ENCODE measurements around the gene DHRSX.
"Not testable (repeated sequence)": the region's sequence is repeated elsewhere in the genome, so short reads cannot be mapped to it uniquely, and the experiment has no call there.

DHRSX gene

DNA sequence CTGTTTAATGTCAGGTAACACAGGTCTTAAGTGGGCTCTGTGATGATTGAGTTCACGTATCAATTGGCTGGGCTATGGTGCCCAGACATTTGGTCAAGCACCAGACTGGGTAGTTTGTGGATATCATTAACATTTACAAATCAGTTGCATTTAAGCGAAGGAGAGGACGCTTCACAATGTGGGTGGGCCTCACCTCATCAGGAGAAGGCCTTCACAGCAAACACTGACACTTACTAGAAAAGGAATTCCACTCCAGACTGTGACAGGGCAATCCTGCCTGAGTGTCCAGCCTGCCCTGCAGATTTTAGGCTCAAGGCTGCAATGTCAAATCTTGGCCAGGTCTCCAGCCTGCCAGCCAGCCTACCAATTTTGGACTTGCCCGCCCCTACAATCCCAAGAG lies 270.3 kb downstream of the DHRSX start:
- in situ Hi-C loops (cut with HindIII; ENCODE audit: low sequenced_read_pairs) = no loop called here

DNA sequence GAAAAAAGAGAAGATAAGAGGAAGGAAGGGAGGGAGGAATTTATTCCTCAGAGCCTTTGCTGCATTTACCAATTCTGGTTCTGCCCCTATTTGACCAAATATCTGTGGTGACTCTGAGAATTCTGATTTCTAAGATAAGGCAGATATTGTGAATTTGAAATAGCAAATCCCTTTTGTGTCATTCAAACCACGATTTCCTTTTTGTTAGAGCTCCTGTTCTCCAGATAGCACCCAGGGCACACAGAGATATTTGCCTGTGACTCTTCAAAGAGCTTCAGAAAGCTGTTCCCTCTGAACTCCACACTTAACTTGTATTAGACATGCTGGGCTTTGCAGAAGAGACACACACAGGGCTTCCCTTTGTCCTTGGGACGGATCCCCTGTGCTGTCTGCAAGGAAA lies 272.2 kb downstream of the DHRSX start:
- in situ Hi-C loops (cut with HindIII; ENCODE audit: low sequenced_read_pairs) = no loop called here

DNA sequence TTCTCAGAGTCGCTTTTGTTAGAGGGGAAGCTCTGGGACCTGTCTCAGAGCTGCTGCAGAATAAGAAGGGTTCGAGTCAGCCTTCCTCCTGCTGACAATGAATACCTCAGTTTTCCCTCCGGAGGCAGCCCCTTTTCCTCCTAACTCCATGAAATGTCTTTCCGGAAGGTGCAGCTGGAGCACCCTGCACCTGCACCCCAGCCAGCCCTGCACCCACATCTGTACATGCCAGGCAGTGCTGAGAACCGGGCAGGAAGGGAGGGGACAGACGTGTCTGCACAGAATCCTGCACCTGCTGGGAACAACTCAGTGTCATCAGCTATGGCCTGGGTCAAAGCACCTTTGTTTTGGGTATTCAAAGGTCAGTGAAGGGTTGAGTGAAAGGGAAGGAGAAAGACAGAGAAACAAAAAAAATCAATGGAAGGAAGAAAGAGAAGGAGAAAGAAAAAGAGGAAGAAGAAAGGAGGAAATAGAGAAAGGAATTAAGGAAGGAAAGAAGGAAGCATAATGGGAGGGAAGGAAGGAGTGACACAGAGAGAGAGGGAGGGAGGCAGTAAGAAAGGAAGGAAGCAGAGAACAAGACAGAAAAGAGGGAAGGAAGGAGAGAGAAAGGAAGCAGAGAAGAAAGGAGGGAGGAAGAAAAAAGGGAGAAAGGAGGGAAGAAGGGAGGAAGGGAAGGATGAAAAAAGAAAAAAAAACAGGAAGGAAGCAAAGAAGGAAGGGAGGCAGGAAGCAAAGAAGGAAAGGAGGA lies 273.7 kb downstream of the DHRSX start:
- in situ Hi-C loops (cut with HindIII; ENCODE audit: low sequenced_read_pairs) = no loop called here

DNA sequence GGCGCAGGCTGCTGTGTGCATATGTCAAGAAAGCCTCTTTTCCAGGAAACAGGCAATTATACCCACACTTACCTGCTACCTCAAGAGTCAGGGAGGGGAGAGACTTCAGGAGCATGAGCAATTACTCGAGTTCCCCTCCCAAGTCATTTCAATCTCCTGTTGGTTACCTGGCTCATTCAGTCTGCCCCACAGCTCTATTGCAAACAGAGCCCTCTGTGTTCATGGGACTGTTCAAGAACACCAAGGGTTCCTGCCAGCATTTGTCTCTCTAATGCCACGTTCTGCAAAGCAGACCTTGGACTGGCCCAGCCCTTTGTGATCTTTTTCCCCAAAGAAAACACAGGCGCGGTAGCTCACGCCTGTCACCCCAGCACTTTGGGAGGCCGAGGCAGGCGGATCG lies 274.6 kb downstream of the DHRSX start:
- in situ Hi-C loops (cut with HindIII; ENCODE audit: low sequenced_read_pairs) = no loop called here

DNA sequence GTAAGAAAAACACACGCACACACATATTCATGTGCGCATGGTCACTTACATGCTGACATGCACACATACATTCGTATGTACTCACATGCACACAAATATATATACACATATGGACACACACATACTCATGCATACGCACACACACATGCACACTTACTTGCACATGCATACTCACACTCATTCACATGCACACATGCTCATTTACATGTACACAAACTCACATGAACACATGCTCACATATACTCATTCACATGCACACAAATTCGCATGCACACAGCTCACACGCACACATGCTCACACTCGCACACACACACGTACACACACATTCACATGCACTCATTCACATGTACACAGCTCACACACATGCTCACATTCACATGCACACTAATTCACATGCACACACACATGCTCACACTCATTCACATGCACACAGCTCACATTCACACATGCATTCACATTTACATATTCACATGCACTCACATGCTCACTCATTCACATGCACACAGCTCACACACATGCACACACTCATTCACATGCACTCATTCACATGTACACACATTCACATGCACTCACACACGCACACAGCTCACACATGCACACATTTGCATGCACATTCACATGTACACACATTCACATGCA lies 276.1 kb downstream of the DHRSX start:
- in situ Hi-C loops (cut with HindIII; ENCODE audit: low sequenced_read_pairs) = no loop called here

DNA sequence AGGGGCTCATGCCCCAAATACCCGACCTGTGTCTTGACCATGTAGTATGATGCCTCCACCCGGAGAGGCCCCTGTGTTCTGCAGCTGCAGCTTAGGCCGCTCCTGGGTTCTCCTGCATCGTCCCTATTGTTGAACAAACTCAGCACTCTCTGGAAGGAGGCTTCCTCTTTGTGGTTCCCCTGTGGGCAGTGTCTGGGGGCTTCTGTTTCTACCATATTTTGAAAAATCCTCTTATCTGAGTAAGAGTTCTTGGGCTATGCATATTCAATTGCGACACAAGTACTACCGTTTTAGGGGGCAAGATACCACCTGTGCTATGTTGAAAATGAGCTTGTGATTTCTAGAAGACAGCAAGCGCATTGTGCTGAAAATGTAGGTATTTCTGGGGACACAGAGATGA lies 276.6 kb downstream of the DHRSX start:
- in situ Hi-C loops (cut with HindIII; ENCODE audit: low sequenced_read_pairs) = no loop called here

DNA sequence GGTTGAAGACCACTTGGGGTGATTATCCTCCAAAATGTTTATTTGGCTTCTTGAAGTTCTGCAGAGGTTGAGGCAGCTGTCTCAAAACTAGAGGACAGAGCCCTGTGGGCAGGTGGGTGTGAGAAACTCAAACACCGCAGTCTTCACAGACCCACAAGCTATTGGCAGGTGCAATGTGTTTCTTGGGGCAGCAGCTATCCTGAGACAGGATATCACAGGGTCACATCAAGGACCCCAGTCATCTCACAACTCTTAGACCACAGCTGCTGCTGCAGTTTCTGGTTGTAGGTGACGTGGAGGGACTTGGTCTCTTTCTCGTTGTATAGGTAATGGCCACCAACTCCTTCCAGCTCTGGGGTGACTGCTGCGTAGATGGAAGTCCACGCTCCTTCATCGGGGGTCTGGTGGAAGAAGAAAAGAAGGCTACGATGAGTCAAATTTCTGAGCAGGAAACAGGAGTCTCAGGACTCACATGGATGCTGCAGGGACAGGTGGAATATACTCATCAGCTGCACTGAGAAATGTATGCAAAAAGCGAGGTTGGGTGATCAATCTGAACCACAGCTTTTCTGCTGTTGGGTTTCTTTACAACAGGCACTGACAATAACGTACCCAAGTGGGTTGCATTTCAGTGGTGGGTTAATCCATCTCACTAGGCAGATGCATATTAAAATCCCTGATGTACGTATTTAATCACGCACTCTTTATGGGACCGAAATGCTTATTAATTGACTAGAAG lies 279.8 kb downstream of the DHRSX start:
- in situ Hi-C loops (cut with HindIII; ENCODE audit: low sequenced_read_pairs) = no loop called here

DNA sequence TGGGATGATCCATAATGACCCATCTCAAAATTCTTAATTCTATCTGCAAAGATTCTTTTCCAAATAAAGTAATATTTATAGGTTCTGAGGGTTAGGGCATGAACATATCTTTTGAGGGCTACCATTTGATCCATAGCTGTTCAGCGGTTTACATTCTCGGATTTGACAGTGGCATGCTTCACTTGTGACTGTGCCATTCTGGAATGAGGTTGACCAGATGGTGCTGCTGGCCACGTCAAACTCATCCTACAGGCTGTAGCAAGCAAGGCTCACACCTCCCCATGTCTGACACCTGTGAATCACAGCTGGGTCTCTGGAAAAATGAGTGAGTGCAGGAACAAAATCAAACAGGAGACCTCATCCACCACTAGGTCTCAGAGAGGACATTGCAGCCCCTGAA lies 280.5 kb downstream of the DHRSX start:
- in situ Hi-C loops (cut with HindIII; ENCODE audit: low sequenced_read_pairs) = no loop called here

DNA sequence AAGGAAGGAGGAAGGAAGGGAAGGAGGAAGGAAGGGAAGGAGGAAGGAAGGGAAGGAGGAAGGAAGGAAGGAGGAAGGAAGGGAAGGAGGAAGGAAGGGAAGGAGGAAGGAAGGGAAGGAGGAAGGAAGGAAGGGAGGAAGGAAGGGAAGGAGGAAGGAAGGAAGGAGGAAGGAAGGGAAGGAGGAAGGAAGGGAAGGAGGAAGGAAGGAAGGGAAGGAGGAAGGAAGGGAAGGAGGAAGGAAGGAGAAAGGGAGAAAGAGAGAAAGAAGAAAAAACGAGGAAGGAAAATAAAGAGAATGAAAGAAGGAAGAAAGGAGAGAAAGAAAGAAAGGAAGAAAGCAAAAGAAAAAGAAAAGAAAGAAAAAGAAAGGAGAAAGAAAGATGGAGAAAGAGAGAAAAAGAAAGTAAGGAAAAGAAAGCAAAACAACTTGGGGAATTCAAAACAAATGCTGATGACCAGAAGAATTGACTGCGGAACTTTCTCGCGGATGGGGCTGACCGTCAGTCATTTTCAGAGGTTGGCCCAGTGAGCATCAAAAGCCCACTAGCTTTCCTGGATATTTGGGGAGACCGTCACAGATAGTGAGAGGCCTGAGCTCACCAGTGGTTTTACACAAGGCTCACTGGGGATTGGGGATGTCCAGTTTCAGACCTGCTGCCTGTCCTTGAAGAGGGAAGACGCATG lies 286.5 kb downstream of the DHRSX start:
- in situ Hi-C loops (cut with HindIII; ENCODE audit: low sequenced_read_pairs) = not testable (repeated sequence)

DNA sequence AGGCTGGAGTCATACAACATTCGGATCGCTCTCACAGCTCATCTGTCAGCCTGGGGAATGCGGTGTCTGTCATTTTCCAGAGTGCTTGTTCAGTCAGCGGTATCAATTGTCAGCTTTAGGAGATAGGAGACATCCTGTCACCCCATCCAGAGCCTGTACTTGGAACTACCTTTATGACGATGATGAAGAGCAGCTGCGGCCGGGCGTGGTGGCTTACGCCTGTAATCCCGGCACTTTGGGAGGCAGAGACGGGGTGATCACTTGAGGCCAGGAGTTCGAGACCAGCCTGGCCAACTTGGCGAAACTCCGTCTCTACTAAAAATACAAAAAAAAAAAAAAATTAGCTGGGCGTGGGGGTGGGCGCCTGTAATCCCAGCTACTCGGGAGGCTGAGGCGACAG lies 289.1 kb downstream of the DHRSX start:
- in situ Hi-C loops (cut with HindIII; ENCODE audit: low sequenced_read_pairs) = not testable (repeated sequence)

DNA sequence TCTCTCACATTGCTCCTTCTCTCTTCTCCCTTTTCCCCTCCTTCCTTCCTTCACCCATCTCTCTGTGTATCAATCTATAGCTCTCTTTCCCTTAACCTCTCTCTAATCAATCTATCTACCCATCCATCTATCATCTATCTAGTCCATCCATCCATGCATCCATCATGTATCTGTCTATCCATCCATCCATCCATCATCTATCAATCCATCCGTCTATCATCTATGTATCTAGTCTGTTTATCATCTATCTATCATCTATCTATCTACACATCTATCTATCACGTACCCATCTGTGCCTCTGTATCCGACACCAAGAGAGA lies 307.5 kb downstream of the DHRSX start:
- in situ Hi-C loops (cut with HindIII; ENCODE audit: low sequenced_read_pairs) = no loop called here

DNA sequence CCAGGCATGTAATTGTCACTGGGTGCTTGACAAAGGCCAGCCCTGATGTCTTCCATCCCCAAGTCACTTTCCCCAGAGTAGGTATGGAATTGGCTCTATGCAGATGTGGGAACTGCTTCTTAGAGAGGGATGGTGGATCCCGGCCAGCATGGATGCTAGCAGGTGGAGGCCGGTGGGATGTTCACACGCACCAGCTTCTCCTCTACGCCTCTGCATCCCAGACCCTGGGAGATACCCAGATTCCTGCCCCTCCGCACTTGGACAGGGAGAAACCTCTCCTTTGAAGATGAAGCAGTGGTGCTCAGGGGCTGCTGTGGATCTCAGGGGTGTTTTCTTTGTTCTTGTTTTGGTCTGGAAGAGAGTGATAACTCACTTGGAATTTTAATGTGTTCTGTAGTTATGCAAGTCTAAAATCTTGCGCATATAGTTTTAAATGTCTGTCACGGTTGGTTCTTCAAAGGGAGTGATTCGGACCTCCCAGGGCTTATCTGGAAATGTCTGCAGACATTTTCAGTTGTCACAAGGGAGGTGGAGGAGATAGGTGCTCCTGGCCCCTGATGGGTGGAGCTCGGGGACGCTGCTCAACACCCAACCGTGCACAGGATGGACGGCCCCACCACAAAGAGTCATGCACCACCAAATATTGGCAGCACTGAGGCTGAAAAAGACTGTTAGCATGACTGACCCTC lies 308.0 kb downstream of the DHRSX start:
- in situ Hi-C loops (cut with HindIII; ENCODE audit: low sequenced_read_pairs) = no loop called here

DNA sequence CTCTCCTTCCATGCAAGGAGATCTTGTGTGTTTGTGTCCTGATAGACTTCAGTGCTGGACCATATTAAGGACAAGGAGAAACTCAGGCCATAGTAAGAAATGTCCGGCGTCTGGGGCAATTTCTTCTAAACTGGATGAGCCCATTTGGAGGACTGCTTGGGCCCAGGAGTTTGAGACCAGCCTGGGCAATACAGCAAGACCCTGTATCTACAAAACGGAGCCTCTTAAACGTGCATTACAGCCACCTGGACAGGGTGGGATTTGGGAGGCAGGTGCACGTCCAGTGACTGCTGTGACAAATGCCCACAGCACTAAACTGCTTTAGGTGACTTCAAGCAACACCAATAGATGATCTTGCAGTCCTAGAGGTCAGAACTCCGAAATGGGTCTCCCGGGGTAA lies 311.9 kb downstream of the DHRSX start:
- in situ Hi-C loops (cut with HindIII; ENCODE audit: low sequenced_read_pairs) = no loop called here

DNA sequence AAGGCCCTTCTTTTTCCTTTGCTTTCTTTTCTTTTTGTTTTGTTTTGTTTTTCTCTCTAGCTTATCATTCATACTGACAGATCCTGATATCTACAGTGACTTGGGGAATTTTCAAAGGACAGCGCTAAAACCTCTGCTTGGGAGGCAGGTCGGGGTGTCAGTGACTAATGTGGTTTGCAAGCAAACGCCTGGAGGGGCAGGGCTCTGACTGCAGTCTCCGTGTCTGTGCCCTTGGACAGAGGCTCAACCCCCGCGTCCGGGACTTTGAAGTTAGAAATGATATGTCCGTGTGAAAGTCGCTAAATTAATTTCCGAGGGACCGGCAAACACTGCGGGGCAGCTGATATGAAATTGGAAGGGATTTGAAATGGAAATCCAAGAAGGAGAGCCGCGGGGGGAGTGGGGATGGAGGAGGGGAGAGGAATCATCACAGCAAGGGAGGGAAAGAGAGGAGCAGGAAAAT lies 312.4 kb downstream of the DHRSX start:
- in situ Hi-C loops (cut with HindIII; ENCODE audit: low sequenced_read_pairs) = no loop called here

DNA sequence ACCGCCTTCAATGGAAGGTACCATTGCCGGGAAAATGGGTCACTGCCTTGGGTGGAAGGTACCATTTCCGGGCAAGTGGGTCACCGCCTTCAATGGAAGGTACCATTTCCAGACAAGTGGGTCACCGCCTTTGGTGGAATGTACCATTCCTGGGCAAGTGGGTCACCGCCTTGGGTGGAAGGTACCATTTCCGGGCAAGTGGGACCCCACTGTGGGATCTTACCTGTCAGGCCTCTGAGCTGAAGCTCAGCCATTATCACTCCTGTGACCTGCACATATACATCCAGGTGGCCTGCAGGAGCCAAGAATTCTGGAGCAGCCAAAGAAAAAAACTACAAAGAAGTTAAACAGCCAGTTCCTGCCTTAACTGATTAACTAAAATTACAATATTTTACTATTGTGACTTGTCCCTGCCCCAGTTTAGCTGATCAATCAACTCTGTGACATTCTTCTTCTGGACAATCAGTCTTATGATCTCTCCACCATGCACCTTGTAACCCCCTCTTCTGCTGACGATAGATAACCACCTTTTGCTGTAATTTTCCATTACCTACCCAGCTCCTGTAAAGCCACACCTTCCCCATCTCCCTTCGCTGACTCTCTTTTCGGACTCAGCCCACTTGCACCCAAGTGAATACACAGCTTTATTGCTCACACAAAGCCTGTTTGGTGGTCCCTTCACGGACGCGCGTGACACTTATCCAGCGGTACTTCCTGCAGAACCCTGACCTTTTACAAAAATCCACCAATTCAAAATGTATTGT lies 313.2 kb downstream of the DHRSX start:
- in situ Hi-C loops (cut with HindIII; ENCODE audit: low sequenced_read_pairs) = no loop called here

DNA sequence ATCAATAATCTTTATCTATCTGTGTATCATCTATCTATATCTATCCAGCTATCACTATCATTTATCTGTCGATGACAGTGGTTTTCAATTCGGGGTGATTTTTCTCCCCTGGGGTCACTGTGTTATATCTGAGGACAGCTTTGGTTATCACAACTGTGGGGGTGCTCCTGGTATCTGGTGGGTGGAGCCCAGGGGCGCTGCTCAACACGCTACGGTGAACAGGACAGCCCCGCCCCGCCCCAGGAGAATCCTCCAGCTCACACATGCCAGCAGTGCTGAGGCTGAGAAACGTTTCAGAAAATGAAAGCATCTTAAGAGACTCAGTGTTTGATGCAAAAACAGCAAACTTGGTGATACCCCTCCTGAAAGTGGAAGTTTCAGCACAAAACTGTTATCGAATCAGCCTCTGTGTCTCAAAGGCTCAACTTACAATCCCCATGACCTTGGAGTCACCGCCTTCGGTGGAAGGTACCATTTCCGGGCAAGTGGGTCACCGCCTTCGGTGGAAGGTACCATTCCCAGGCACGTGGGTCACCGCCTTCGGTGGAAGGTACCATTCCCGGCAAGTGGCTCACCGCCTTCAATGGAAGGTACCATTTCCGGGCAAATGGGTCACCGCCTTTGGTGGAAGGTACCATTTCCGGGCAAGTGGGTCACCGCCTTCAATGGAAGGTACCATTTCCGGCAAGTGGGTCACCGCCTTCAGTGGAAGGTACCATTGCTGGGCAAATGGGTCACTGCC lies 315.3 kb downstream of the DHRSX start:
- in situ Hi-C loops (cut with HindIII; ENCODE audit: low sequenced_read_pairs) = no loop called here

DNA sequence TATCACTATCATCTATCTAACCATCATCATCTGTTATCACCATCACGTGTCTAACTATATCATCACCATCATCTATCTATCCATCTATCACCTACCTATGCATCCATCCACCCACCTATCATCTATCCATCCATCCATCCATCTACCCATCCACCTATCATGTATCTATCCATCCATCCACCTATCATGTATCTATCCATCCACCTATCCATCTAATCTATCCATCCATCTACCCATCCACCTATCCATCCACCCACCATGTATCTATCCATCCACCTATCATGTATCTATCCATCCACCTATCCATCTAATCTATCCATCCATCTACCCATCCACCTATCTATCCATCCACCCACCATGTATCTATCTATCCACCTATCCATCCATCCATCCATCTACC lies 316.7 kb downstream of the DHRSX start:
- in situ Hi-C loops (cut with HindIII; ENCODE audit: low sequenced_read_pairs) = no loop called here

DNA sequence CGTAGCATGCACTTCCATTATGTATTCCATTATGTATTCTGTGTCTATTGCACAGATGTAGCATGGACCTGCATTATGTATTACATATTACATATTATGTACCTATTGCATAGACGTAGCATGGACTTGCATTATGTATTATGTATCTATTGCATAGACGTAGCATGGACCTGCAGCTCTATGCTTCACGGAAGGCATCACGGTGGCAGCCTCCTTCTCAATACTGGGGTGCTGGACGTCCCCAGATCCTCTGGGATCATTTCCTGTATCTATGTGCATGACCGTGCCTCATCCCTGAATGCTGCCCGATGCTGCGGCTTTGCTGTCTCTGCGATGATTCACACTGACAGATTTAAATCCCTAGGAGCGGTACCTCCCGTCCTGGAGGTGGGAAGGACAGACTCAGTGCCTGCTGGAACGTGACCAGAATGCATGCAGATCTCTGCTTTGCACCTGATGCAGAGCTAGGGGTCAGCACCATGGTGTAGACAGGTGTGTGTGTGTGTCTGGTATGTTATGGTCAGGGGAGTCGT lies 317.5 kb downstream of the DHRSX start:
- in situ Hi-C loops (cut with HindIII; ENCODE audit: low sequenced_read_pairs) = no loop called here

DNA sequence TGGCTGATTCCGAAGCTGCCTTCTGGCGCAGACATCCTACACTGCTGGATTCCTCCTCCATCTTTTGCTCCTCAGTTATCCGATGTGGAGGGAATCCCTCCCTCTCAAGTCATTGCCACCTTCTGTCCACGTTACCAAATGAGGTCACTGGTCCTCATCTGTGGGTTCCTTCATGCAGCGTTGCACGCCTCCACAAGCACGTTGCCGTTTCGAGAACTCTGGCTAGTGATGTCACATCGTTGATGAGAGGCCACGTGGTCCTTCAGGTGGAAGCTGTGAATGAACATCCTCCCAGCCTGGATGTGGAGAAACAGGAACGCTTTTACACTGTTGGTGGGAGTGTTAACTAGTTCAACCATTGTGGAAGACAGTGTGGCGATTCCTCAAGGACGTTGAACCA lies 323.2 kb downstream of the DHRSX start:
- in situ Hi-C loops (cut with HindIII; ENCODE audit: low sequenced_read_pairs) = no loop called here
